RWPE2 (cell line): ENCODE results near the gene PCBP3.

Experiments
- ATAC-seq: fragments of 200-7000 bp; cut with Tn5 transposase; 3 replicates; pipeline ENCODE4 v1.9.1; 2021; ENCODE audit warnings: low read depth
- DNase-seq: peaks from one replicate; pipeline ENCODE4 v3.0.0-alpha.2; 2020; ENCODE audit warnings: low spot score
- H3K27ac ChIP-seq: fragments of 450-650 bp; 2 replicates; pipeline ENCODE4 v1.5.1; 2017; ENCODE audit warnings: mild to moderate bottlenecking; ENCODE audit not compliant: poor library complexity, severe bottlenecking
- H3K27me3 ChIP-seq: fragments of 250-450 bp; sonication (Bioruptor Pico); 2 replicates; pipeline ENCODE4 v1.5.1; 2021; ENCODE audit warnings: mild to moderate bottlenecking, moderate library complexity; ENCODE audit not compliant: insufficient read depth, poor library complexity, severe bottlenecking
- H3K36me3 ChIP-seq: fragments of 250-450 bp; sonication (Bioruptor Pico); 2 replicates; pipeline ENCODE4 v1.5.1; 2020; ENCODE audit warnings: low read depth, mild to moderate bottlenecking, moderate library complexity
- H3K4me1 ChIP-seq: fragments of 250-450 bp; sonication (Bioruptor Pico); 2 replicates; pipeline ENCODE4 v1.5.1; 2021; ENCODE audit warnings: mild to moderate bottlenecking, moderate library complexity; ENCODE audit not compliant: insufficient read depth, poor library complexity, severe bottlenecking
- H3K4me3 ChIP-seq: fragments of 250-450 bp; sonication (Bioruptor Pico); 2 replicates; pipeline ENCODE4 v1.5.1; 2021; ENCODE audit warnings: mild to moderate bottlenecking, moderate library complexity; ENCODE audit not compliant: severe bottlenecking
- H3K9me3 ChIP-seq: fragments of 250-450 bp; sonication (Bioruptor Pico); 2 replicates; pipeline ENCODE4 v1.5.1; 2021; ENCODE audit warnings: mild to moderate bottlenecking, moderate library complexity; ENCODE audit not compliant: severe bottlenecking
- CTCF ChIP-seq: fragments of 450-650 bp; IDR thresholded peaks from one replicate; pipeline ENCODE4 v1.5.1; 2017; ENCODE audit warnings: mild to moderate bottlenecking, moderate library complexity; ENCODE audit not compliant: poor library complexity, severe bottlenecking

Gene PCBP3

GRCh38 chr21:45797338-45797737, 153.8 kb downstream of the PCBP3 start:
- Histone ChIP-seq H3K9me3 (no peaks in the 10 kb centered on the region), H3K36me3 (no peaks in the 10 kb centered on the region), H3K27me3 (peaks cover 27% of the 10 kb centered on the region), H3K4me3 (no peak overlapping the region), H3K4me1 (no peaks in the 10 kb centered on the region), H3K27ac (no peak overlapping the region)
- DNase-seq (no peak), ATAC-seq (no peak)
- no peak for TF ChIP-seq CTCF

GRCh38 chr21:45799765-45800338, 156.3 kb downstream of the PCBP3 start:
- peaks cover 11% of the 10 kb centered on the region for H3K27me3 ChIP-seq
- no peak overlapping the region for H3K4me3 ChIP-seq
- no peak for TF ChIP-seq CTCF
- H3K36me3 ChIP-seq = no peaks in the 10 kb centered on the region
- no peak overlapping the region for H3K27ac ChIP-seq
- ATAC-seq (no peak), DNase-seq (no peak)
- no peaks in the 10 kb centered on the region for H3K9me3 ChIP-seq
- H3K4me1 ChIP-seq = no peaks in the 10 kb centered on the region

GRCh38 chr21:45800339-45801080, 157.0 kb downstream of the PCBP3 start:
- DNase-seq (no peak), ATAC-seq (no peak)
- Histone ChIP-seq H3K4me3 (no peak overlapping the region), H3K27ac (no peak overlapping the region), H3K27me3 (peaks cover 7% of the 10 kb centered on the region), H3K4me1 (no peaks in the 10 kb centered on the region), H3K36me3 (no peaks in the 10 kb centered on the region), H3K9me3 (no peaks in the 10 kb centered on the region)
- no peak for TF ChIP-seq CTCF

- no peak for ATAC-seq
- Histone ChIP-seq H3K4me3 (no peak overlapping the region), H3K27me3 (no peaks in the 10 kb centered on the region), H3K4me1 (no peaks in the 10 kb centered on the region), H3K9me3 (no peaks in the 10 kb centered on the region), H3K27ac (no peak overlapping the region), H3K36me3 (no peaks in the 10 kb centered on the region)
- no peak for TF ChIP-seq CTCF
- no peak for DNase-seq
Measured at GRCh38 chr21:45801129-45801964, 157.8 kb downstream of the PCBP3 start.
